Measurements from ENCODE around the gene SPTLC1. TPM values are rescaled to one million over a fixed set of nuclear protein-coding genes. Genes with fewer than 3 reads are reported as not detected.
"Not testable (repeated sequence)": the region's sequence is repeated elsewhere in the genome, so short reads cannot be mapped to it uniquely, and the experiment has no call there.

SPTLC1 gene
- total RNA-seq (2014; rRNA removed; shearing (Covaris generic); ENCODE audit: low replicate concordance): 35.3 and 42.1 TPM in 2 replicates

- DNase-seq: peak; percentile 89
- Histone ChIP-seq H3K9me3 (no peaks in the 10 kb centered on the region), H3K4me3 (peak within 1 kb of the TSS; percentile 74), H3K36me3 (peaks cover 25% of the 10 kb centered on the region), H3K27me3 (no peaks in the 10 kb centered on the region)
These were observed at the start of gene SPTLC1 for GRCh38 chr9:92115071-92115858. TSS of gene SPTLC1 (minus strand) at chr9:92115413. CDS start at chr9:92115370, 43 bp downstream.

GRCh38 chr9:92164975-92165374, 49.8 kb upstream of the SPTLC1 start:
- H3K27me3 ChIP-seq: no peaks in the 10 kb centered on the region
- H3K9me3 ChIP-seq: no peaks in the 10 kb centered on the region
- H3K36me3 ChIP-seq: no peaks in the 10 kb centered on the region
- no peak overlapping the region for H3K4me3 ChIP-seq
- DNase-seq: no peak

- DNase-seq: no peak
- no peaks in the 10 kb centered on the region for H3K27me3 ChIP-seq
- H3K9me3 ChIP-seq: no peaks in the 10 kb centered on the region
- no peak overlapping the region for H3K4me3 ChIP-seq
- no peaks in the 10 kb centered on the region for H3K36me3 ChIP-seq
These were observed 49.3 kb upstream of the SPTLC1 start for GRCh38 chr9:92164490-92164889.

- no peak for DNase-seq
- H3K36me3 ChIP-seq: no peaks in the 10 kb centered on the region
- H3K4me3 ChIP-seq: no peak overlapping the region
- no peaks in the 10 kb centered on the region for H3K27me3 ChIP-seq
- H3K9me3 ChIP-seq: no peaks in the 10 kb centered on the region
These were observed 48.1 kb upstream of the SPTLC1 start for GRCh38 chr9:92163276-92163675.

GRCh38 chr9:92160786-92161185, 45.6 kb upstream of the SPTLC1 start:
- H3K27me3 ChIP-seq: no peaks in the 10 kb centered on the region
- DNase-seq: no peak
- no peak overlapping the region for H3K4me3 ChIP-seq
- H3K9me3 ChIP-seq: no peaks in the 10 kb centered on the region
- no peaks in the 10 kb centered on the region for H3K36me3 ChIP-seq

GRCh38 chr9:92159058-92159457, 43.8 kb upstream of the SPTLC1 start:
- no peaks in the 10 kb centered on the region for H3K9me3 ChIP-seq
- DNase-seq: no peak
- H3K27me3 ChIP-seq: no peaks in the 10 kb centered on the region
- no peaks in the 10 kb centered on the region for H3K36me3 ChIP-seq
- H3K4me3 ChIP-seq: no peak overlapping the region

GRCh38 chr9:92158097-92158601, 42.9 kb upstream of the SPTLC1 start:
- Histone ChIP-seq H3K27me3 (no peaks in the 10 kb centered on the region), H3K4me3 (no peak overlapping the region), H3K9me3 (no peaks in the 10 kb centered on the region), H3K36me3 (no peaks in the 10 kb centered on the region)
- DNase-seq: no peak

- H3K36me3 ChIP-seq, H3K9me3 ChIP-seq, H3K4me3 ChIP-seq, DNase-seq, H3K27me3 ChIP-seq: not testable (repeated sequence)
These were observed 40.5 kb upstream of the SPTLC1 start for GRCh38 chr9:92155736-92156135.

- H3K36me3 ChIP-seq: no peaks in the 10 kb centered on the region
- DNase-seq: no peak
These were observed 40.0 kb upstream of the SPTLC1 start for GRCh38 chr9:92155221-92155620.

GRCh38 chr9:92153466-92154415, 38.5 kb upstream of the SPTLC1 start:
- not testable (repeated sequence) for H3K27me3 ChIP-seq, H3K9me3 ChIP-seq, H3K4me3 ChIP-seq, H3K36me3 ChIP-seq, DNase-seq

More at GRCh38 chr9:92155221-92155620, 40.0 kb upstream of the SPTLC1 start:
- no peak overlapping the region for H3K4me3 ChIP-seq
- no peaks in the 10 kb centered on the region for H3K27me3 ChIP-seq
- H3K9me3 ChIP-seq: no peaks in the 10 kb centered on the region

- no peak overlapping the region for H3K4me3 ChIP-seq
- H3K27me3 ChIP-seq: no peaks in the 10 kb centered on the region
- H3K9me3 ChIP-seq: no peaks in the 10 kb centered on the region
- H3K36me3 ChIP-seq: no peaks in the 10 kb centered on the region
- DNase-seq: no peak
These were observed 36.6 kb upstream of the SPTLC1 start for GRCh38 chr9:92151691-92152393.

- not testable (repeated sequence) for H3K36me3 ChIP-seq, H3K9me3 ChIP-seq, H3K27me3 ChIP-seq, H3K4me3 ChIP-seq, DNase-seq
These were observed 35.6 kb upstream of the SPTLC1 start for GRCh38 chr9:92150501-92151470.

GRCh38 chr9:92147852-92148180, 32.6 kb upstream of the SPTLC1 start:
- H3K4me3 ChIP-seq: no peak overlapping the region
- no peaks in the 10 kb centered on the region for H3K36me3 ChIP-seq
- DNase-seq: no peak
- no peaks in the 10 kb centered on the region for H3K27me3 ChIP-seq
- no peaks in the 10 kb centered on the region for H3K9me3 ChIP-seq

GRCh38 chr9:92147030-92147851, 32.0 kb upstream of the SPTLC1 start:
- Histone ChIP-seq H3K36me3 (no peaks in the 10 kb centered on the region), H3K4me3 (no peak overlapping the region)

GRCh38 chr9:92146610-92147009, 31.4 kb upstream of the SPTLC1 start:
- H3K36me3 ChIP-seq: no peaks in the 10 kb centered on the region
- H3K27me3 ChIP-seq: no peaks in the 10 kb centered on the region; the same call in 1 of the 2 replicates
- DNase-seq: no peak
- no peak overlapping the region for H3K4me3 ChIP-seq
- no peaks in the 10 kb centered on the region for H3K9me3 ChIP-seq

More at GRCh38 chr9:92147030-92147851, 32.0 kb upstream of the SPTLC1 start:
- DNase-seq: peak; percentile 86
- Histone ChIP-seq H3K27me3 (no peaks in the 10 kb centered on the region), H3K9me3 (no peaks in the 10 kb centered on the region)

All from MG63 (cell line).